Mesothelial cell of epicardium (in vitro differentiated cells): ENCODE results near the gene MESP2. TPM values are rescaled to one million over a fixed set of nuclear protein-coding genes. Genes with fewer than 3 reads are reported as not detected.

Experiments
- DNase-seq, 2 experiments: peaks; one replicate each; pipeline ENCODE4 v3.0.0; 2021; ENCODE audit warnings: low spot score in 2 of 2; ENCODE audit not compliant: unreplicated experiment in 2 of 2
- H3K27ac Mint-ChIP-seq: 2 replicates; pipeline ENCODE4 v1.8.0; 2021; ENCODE audit warnings: mixed read lengths
- H3K27me3 Mint-ChIP-seq: 2 replicates; pipeline ENCODE4 v1.8.0; 2021; ENCODE audit warnings: low read depth, mixed read lengths
- H3K36me3 Mint-ChIP-seq: 2 replicates; pipeline ENCODE4 v1.8.0; 2021; ENCODE audit warnings: mixed read lengths
- H3K4me1 Mint-ChIP-seq: 2 replicates; pipeline ENCODE4 v1.8.0; 2021; ENCODE audit warnings: mixed read lengths
- H3K4me3 Mint-ChIP-seq: 2 replicates; pipeline ENCODE4 v1.8.0; 2021; ENCODE audit warnings: mild to moderate bottlenecking, moderate library complexity, mixed read lengths
- H3K9me3 Mint-ChIP-seq: 2 replicates; pipeline ENCODE4 v1.8.0; 2021; ENCODE audit warnings: mixed read lengths
- total RNA-seq: library from RNA; stranded (reverse); gene quantifications from 3 replicates; pipeline ENCODE4 v1.2.1, GENCODE V29; 2021
- TF ChIP-seq, protein P1 (sequence below): fragments of 200-600 bp; sonication (generic); IDR thresholded peaks from one replicate; pipeline ENCODE4 v1.5.0; 2021; ENCODE audit warnings: antibody characterized with exemption; ENCODE audit not compliant: unreplicated experiment

Gene MESP2
- total RNA-seq, 1 donor from 2014 or later = 0.29 TPM

DNA sequence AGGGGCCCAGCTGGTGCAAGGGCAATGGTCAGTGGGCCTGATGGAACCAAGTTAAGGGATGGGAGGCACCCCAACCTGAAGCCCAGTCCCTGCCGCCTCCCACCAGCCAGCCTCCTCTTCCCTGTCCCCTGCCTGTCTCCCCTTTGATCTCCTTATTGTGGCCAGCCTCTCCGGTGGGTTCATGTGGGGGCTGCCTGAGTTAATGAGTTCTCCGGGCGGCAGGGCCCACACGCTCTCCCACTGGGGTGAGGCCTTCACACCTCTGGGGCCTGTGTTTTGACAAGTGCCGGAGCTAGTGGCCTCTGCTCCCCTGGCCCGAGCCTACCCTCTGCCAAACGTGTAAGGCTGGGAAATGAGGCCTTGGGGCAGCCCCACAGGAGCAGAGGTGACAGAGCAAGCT lies 17.8 kb upstream of the MESP2 start:
- no peaks in the 10 kb centered on the region for H3K9me3 Mint-ChIP-seq
- H3K27me3 Mint-ChIP-seq = no peaks in the 10 kb centered on the region
- DNase-seq = no peak
- peaks cover 3% of the 10 kb centered on the region for H3K4me1 Mint-ChIP-seq
- TF ChIP-seq, protein P1, sequence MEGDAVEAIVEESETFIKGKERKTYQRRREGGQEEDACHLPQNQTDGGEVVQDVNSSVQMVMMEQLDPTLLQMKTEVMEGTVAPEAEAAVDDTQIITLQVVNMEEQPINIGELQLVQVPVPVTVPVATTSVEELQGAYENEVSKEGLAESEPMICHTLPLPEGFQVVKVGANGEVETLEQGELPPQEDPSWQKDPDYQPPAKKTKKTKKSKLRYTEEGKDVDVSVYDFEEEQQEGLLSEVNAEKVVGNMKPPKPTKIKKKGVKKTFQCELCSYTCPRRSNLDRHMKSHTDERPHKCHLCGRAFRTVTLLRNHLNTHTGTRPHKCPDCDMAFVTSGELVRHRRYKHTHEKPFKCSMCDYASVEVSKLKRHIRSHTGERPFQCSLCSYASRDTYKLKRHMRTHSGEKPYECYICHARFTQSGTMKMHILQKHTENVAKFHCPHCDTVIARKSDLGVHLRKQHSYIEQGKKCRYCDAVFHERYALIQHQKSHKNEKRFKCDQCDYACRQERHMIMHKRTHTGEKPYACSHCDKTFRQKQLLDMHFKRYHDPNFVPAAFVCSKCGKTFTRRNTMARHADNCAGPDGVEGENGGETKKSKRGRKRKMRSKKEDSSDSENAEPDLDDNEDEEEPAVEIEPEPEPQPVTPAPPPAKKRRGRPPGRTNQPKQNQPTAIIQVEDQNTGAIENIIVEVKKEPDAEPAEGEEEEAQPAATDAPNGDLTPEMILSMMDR = no peak
- H3K36me3 Mint-ChIP-seq = no peaks in the 10 kb centered on the region
- H3K27ac Mint-ChIP-seq = no peak overlapping the region
- H3K4me3 Mint-ChIP-seq = no peak overlapping the region

DNA sequence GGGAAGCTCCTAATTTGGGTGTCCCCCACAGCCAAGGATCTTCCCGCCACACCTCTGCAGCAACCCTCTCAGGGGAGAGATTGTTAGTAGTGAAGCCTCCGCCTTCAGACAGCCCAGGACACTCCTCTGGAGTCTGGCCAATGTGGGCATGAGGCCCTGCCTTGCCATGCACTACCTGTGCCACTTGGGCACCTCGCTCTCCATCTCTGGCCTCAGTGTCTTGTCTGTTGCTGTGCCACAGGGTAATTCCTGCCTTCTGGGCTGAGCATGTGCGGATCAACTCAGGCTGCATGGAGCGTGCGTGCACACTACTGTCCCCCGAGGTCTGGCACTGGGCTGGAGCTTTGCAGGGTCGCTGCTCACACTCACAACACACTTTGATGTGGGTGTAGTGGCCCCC lies 17.2 kb upstream of the MESP2 start:
- H3K36me3 Mint-ChIP-seq = no peaks in the 10 kb centered on the region

DNA sequence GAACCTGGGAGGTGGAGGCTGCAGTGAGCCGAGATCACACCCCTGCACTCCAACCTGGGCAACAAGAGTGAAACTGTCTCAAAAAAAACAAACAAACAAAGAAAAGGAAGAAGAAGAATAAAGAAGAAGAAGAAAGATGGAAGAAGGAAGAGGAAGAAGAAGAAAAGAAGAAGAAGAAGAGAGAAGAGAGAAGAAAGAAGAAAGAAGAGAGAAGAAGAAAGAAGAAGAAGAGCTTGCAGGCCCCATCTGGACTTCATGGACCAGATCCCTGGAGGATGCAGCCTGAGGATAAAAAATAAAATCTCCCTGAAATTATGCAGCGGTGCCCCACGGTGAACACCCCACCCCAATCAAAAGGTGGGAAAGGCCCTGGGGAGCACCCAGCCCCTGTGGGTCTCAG lies 16.3 kb upstream of the MESP2 start:
- H3K4me3 Mint-ChIP-seq = no peak overlapping the region
- H3K27me3 Mint-ChIP-seq = no peaks in the 10 kb centered on the region
- TF ChIP-seq, protein P1 = no peak

More for the DNA sequence above, 17.2 kb upstream of the MESP2 start:
- Mint-ChIP-seq H3K4me3 (no peak overlapping the region), H3K27ac (no peak overlapping the region), H3K4me1 (peaks cover 3% of the 10 kb centered on the region), H3K27me3 (no peaks in the 10 kb centered on the region), H3K9me3 (peaks cover 4% of the 10 kb centered on the region)
- DNase-seq = no peak
- TF ChIP-seq, protein P1 = no peak

DNA sequence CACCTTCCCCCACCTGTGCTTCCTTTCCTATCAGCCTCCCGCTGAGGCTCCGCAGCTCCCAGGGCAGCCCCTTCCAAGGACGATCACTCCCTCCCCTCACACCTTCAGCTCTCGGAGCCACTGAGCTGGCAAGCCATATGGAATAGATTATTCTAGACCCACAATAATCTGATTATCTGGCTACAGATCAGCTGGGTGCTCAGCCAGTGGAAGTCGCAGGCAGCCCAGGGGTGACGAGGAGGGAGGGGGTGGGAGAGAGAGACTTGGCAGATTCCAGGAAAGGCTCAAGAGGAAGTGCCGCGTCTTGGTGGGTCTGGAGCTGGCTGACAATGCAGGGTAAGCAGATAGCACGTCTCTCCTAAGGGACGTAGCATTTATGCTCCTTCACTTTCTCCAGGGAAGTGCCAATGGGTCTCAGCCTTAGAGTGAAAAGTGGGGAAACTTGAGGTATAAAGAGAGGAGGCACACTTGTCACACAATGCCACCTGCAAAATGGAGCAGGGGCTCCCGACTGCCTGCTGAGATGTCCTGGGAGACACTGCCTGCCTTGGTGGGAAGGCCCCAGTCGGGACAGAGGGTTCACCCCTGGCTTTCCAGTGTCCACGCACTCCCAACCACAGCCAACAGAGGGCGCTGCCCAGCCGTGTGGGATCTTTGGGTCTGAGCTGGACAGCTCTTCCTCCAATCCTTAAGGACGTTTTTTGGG lies 15.7 kb upstream of the MESP2 start:
- TF ChIP-seq, protein P1 = peak; percentile 95

More for the DNA sequence above, 16.3 kb upstream of the MESP2 start:
- DNase-seq = no peak
- H3K36me3 Mint-ChIP-seq = no peaks in the 10 kb centered on the region
- H3K9me3 Mint-ChIP-seq = peaks cover 6% of the 10 kb centered on the region
- H3K4me1 Mint-ChIP-seq = no peaks in the 10 kb centered on the region
- no peak overlapping the region for H3K27ac Mint-ChIP-seq

DNA sequence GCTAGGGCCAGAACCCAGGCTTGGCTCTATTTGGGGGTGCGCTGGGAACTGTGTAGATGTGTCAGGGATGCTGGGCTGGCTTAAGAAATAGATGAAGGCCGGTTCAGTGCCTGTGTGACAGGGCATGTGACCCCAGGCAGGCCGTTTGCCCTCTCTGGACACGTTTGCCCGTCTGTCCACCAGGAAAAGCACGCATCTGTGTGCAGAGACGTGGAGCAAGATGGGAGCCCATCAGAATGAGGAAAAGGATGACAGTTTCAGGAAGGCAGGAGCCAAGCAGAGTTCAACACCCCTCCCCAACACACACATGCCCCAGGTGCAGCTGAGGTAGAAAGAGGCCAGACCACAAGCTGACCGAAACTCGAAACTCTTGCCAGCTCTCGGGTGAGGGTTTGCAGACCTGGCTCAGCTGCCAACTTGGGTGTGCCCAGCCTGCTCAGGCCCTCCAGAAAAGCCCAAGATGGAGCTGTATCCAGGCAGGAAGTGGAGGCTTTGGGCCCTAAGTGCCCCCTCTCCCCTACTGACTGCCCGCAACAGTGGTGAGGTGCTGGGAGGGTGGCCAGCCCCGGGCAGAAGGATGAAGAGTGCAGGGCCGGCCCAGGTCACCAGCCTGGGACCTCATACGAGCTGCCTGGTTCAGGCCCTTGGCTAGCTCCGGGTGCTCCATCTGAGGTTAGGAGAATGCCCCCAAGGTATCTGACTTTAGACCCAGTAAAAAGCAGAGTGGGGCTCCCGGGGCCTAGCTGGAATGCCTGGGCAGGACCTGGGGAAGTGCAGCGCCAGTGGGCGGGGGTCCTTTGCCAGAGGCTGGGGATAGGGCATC lies 14.9 kb upstream of the MESP2 start:
- Mint-ChIP-seq H3K27me3 (no peaks in the 10 kb centered on the region), H3K9me3 (peaks cover 6% of the 10 kb centered on the region), H3K4me3 (no peak overlapping the region), H3K4me1 (no peaks in the 10 kb centered on the region), H3K27ac (no peak overlapping the region), H3K36me3 (no peaks in the 10 kb centered on the region)
- TF ChIP-seq, protein P1 = peak; percentile 23
- no peak for DNase-seq

More for the DNA sequence above, 15.7 kb upstream of the MESP2 start:
- no peaks in the 10 kb centered on the region for H3K27me3 Mint-ChIP-seq
- DNase-seq = peak in 1 of 2 experiments; percentile 91
- H3K4me1 Mint-ChIP-seq = no peaks in the 10 kb centered on the region
- peaks cover 6% of the 10 kb centered on the region for H3K9me3 Mint-ChIP-seq
- no peak overlapping the region for H3K4me3 Mint-ChIP-seq
- H3K27ac Mint-ChIP-seq = no peak overlapping the region
- H3K36me3 Mint-ChIP-seq = no peaks in the 10 kb centered on the region
